Caco-2 (cell line): ENCODE measurements around the gene TFPI. TPM values are rescaled to one million over a fixed set of nuclear protein-coding genes. Genes with fewer than 3 reads are reported as not detected.

ENCODE experiments used
- BruUV-seq: library from RNA; stranded (reverse); fragments of 400-500 nt; replicated peaks from 2 replicates; lab custom pipeline; 2021; lab: Mats Ljungman, UMichigan
- CTCF ChIA-PET: fragments of 300-600 bp; sonication (Branson Sonifier 250); formaldehyde crosslinking; loops from one replicate; lab custom pipeline; 2022; ENCODE audit warnings: antibody characterized with exemption; lab: Charles Lee
- POLR2A ChIA-PET: fragments of 300-600 bp; sonication (Branson Sonifier 250); formaldehyde crosslinking; loops from one replicate; lab custom pipeline; 2022; ENCODE audit warnings: antibody characterized with exemption; lab: Charles Lee
- DNase-seq, 2 experiments: peaks; one replicate each; pipeline versions ENCODE4 v3.0.0 to v3.0.0-alpha.2; 2020 to 2022
- H3K27me3 ChIP-seq: replicated peaks from 2 replicates; pipeline ENCODE4 v1.6.0; 2011; ENCODE audit warnings: low read length; ENCODE audit not compliant: control insufficient read depth, insufficient read depth
- H3K36me3 ChIP-seq: 2 replicates; pipeline ENCODE4 v1.5.1; 2011; ENCODE audit warnings: low read length; ENCODE audit not compliant: control insufficient read depth, insufficient read depth
- H3K4me1 ChIP-seq: fragments of 250-450 bp; sonication (Bioruptor Pico); 2 replicates; pipeline ENCODE4 v1.5.1; 2020; ENCODE audit warnings: mild to moderate bottlenecking
- H3K4me3 ChIP-seq: 2 replicates; pipeline ENCODE4 v1.5.1; 2011; ENCODE audit warnings: low read depth, mild to moderate bottlenecking, control low read depth, low read length
- H3K9me3 ChIP-seq: fragments of 250-450 bp; sonication (Bioruptor Pico); 2 replicates; pipeline ENCODE4 v1.5.1; 2020; ENCODE audit warnings: mild to moderate bottlenecking, moderate library complexity
- H3K27ac Mint-ChIP-seq: one replicate; pipeline ENCODE4 v1.8.0; 2022; ENCODE audit warnings: mixed read lengths; ENCODE audit not compliant: unreplicated experiment
- H3K27me3 Mint-ChIP-seq: one replicate; pipeline ENCODE4 v1.8.0; 2022; ENCODE audit warnings: mixed read lengths; ENCODE audit not compliant: insufficient read depth, unreplicated experiment
- H3K36me3 Mint-ChIP-seq: one replicate; pipeline ENCODE4 v1.8.0; 2022; ENCODE audit warnings: mild to moderate bottlenecking, mixed read lengths; ENCODE audit not compliant: insufficient read depth, unreplicated experiment
- H3K4me1 Mint-ChIP-seq: one replicate; pipeline ENCODE4 v1.8.0; 2022; ENCODE audit warnings: low read depth, mixed read lengths; ENCODE audit not compliant: unreplicated experiment
- H3K4me3 Mint-ChIP-seq: one replicate; pipeline ENCODE4 v1.8.0; 2022; ENCODE audit warnings: mild to moderate bottlenecking, moderate library complexity, mixed read lengths; ENCODE audit not compliant: unreplicated experiment
- H3K9me3 Mint-ChIP-seq: one replicate; pipeline ENCODE4 v1.8.0; 2022; ENCODE audit warnings: mixed read lengths; ENCODE audit not compliant: unreplicated experiment
- intact Hi-C: fragments of 100-400 bp; cut with micrococcal nuclease; formaldehyde crosslinking; loops from one replicate; pipeline ENCODE4 v1.10.0; 2022; ENCODE audit not compliant: unreplicated experiment
- total RNA-seq: library from RNA; stranded (reverse); gene quantifications from 2 replicates; pipeline ENCODE4 v1.2.3, GENCODE V29; 2022
- TF ChIP-seq, protein P1 (sequence below), 2 experiments: fragments of 200-600 bp in 1 of 2; IDR thresholded peaks; 1 replicate in 1 of 2; 2 replicates in 1 of 2; pipeline versions ENCODE4 v1.5.1 to v1.8.0; 2011 to 2022; ENCODE audit warnings: antibody characterized with exemption in 1 of 2, control low read depth in 1 of 2, inconsistent platforms in 1 of 2, low read depth in 1 of 2, low read length in 1 of 2, mild to moderate bottlenecking in 1 of 2, moderate library complexity in 1 of 2; ENCODE audit not compliant: insufficient read depth in 1 of 2, severe bottlenecking in 1 of 2, unreplicated experiment in 1 of 2

Gene TFPI
- total RNA-seq, 1 experiment from 2014 or later, result 31.0 TPM

DNA sequence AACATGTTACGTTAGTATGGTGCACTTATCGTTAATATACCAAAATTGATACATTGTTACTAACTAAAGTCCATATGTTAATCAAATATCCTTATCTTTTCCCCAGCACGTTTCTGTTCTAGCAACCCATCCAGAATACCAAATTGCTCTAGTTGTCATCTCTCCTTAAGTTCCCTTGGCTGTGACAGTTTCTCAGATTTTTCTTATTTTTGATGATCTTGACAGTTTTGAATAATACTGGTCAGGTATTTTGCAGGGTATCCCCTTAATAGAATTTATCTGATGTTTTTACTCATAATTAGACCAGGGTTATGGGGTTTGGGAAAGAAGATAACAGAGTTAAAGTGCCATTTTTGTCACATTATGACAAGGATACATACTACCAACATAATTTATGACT lies 47.8 kb downstream of the TFPI start:
- Mint-ChIP-seq H3K4me1 (peaks cover 44% of the 10 kb centered on the region), H3K27me3 (no peaks in the 10 kb centered on the region), H3K9me3 (no peaks in the 10 kb centered on the region), H3K4me3 (no peak overlapping the region), H3K27ac (no peak overlapping the region), H3K36me3 (peaks cover 5% of the 10 kb centered on the region)
- TF ChIP-seq, protein P1, sequence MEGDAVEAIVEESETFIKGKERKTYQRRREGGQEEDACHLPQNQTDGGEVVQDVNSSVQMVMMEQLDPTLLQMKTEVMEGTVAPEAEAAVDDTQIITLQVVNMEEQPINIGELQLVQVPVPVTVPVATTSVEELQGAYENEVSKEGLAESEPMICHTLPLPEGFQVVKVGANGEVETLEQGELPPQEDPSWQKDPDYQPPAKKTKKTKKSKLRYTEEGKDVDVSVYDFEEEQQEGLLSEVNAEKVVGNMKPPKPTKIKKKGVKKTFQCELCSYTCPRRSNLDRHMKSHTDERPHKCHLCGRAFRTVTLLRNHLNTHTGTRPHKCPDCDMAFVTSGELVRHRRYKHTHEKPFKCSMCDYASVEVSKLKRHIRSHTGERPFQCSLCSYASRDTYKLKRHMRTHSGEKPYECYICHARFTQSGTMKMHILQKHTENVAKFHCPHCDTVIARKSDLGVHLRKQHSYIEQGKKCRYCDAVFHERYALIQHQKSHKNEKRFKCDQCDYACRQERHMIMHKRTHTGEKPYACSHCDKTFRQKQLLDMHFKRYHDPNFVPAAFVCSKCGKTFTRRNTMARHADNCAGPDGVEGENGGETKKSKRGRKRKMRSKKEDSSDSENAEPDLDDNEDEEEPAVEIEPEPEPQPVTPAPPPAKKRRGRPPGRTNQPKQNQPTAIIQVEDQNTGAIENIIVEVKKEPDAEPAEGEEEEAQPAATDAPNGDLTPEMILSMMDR (IDR thresholded peaks at IDR 0.05; ENCODE audit: insufficient read depth in 1 of 2, low read depth in 1 of 2, low read length in 1 of 2, severe bottlenecking in 1 of 2, unreplicated experiment in 1 of 2), result no peak
- BruUV-seq, result no TSS peak
- Histone ChIP-seq H3K9me3 (no peaks in the 10 kb centered on the region; the same call in none of the 2 replicates), H3K36me3 (no peaks in the 10 kb centered on the region), H3K27me3 (no peaks in the 10 kb centered on the region), H3K4me3 (no peak overlapping the region), H3K4me1 (peaks cover 33% of the 10 kb centered on the region)
- ChIA-PET POLR2A (no interaction called here), CTCF (no interaction called here)
- no peak for DNase-seq
- intact Hi-C loops, result no loop called here

DNA sequence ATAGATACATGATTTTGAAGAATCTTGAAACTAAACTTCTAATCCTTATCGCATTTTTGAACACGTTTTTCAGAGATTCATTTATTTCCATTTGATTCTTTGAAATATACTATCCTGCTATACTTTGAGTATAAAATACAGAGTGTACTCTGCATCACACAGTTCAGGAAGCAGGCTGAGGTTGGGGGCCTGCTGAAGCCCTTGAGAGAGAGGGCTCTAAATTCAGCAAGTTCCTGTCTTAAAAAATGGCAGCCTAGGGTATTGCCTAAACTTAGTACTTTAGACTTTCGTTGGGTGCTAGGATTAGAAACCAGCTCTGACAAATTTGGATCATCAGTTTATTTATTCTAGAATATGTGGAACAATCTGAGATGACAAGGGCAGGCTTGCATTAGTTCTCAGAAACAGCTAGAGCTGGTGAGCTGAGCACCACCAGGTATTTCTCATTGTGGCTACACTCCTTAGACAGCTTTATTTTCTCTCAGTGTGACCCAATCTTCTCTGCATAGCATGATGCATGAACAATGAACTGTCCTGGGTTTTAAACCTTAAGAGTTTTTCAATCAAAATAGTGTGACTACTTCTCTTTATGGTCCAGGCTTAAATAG lies 49.1 kb downstream of the TFPI start:
- no peak for DNase-seq
- TF ChIP-seq, protein P1 (IDR thresholded peaks at IDR 0.05; ENCODE audit: insufficient read depth in 1 of 2, low read depth in 1 of 2, low read length in 1 of 2, severe bottlenecking in 1 of 2, unreplicated experiment in 1 of 2), result no peak
- intact Hi-C loops, result no loop called here
- peaks cover 38% of the 10 kb centered on the region for H3K4me1 Mint-ChIP-seq
- ChIA-PET POLR2A (no interaction called here), CTCF (no interaction called here)
- H3K36me3 Mint-ChIP-seq, result peaks cover 3% of the 10 kb centered on the region
- Histone ChIP-seq H3K36me3 (no peaks in the 10 kb centered on the region), H3K4me1 (peaks cover 23% of the 10 kb centered on the region), H3K4me3 (no peak overlapping the region), H3K27me3 (no peaks in the 10 kb centered on the region), H3K9me3 (no peaks in the 10 kb centered on the region; the same call in none of the 2 replicates)
- BruUV-seq, result no TSS peak
- no peaks in the 10 kb centered on the region for H3K27me3 Mint-ChIP-seq
- H3K9me3 Mint-ChIP-seq, result no peaks in the 10 kb centered on the region
- H3K4me3 Mint-ChIP-seq, result no peak overlapping the region
- H3K27ac Mint-ChIP-seq, result no peak overlapping the region

DNA sequence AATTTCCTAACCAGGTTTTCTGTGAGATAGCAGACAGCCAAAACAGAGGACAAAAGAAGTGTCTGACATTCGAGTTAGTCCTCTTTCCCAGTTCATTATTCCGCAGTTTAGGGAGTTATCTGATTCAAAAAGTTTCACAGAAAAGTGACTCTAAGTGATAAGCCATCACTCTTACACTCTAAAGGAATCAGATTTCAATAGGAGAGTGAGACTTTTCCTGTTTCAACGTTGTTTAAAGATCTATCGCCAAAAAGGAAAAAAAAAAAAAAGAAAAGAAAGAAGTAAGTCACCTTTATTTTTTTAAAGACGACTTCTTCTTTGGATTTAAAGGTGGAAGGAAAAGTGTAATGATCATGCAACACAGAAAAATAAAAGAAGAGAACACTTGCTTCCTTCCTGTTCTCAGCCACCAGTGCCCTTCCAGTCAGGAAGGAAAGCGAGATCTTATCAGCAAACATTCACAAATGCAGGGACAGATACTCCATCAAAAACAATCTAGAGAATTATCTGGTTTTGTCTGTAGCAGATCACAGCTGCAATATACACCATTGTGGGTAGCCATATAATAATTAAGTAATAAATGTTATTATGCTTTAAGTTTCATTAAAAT lies 49.8 kb downstream of the TFPI start:
- intact Hi-C loops, result no loop called here
- BruUV-seq, result no TSS peak
- Mint-ChIP-seq H3K4me3 (peak overlapping the region; percentile 16), H3K36me3 (no peaks in the 10 kb centered on the region), H3K27ac (no peak overlapping the region), H3K4me1 (peaks cover 31% of the 10 kb centered on the region), H3K9me3 (no peaks in the 10 kb centered on the region), H3K27me3 (no peaks in the 10 kb centered on the region)
- ChIA-PET CTCF (no interaction called here), POLR2A (no interaction called here)
- Histone ChIP-seq H3K4me3 (no peak overlapping the region), H3K27me3 (no peaks in the 10 kb centered on the region), H3K36me3 (no peaks in the 10 kb centered on the region), H3K4me1 (peaks cover 15% of the 10 kb centered on the region), H3K9me3 (no peaks in the 10 kb centered on the region; the same call in none of the 2 replicates)
- no peak for DNase-seq
- TF ChIP-seq, protein P1 (IDR thresholded peaks at IDR 0.05; ENCODE audit: insufficient read depth in 1 of 2, low read depth in 1 of 2, low read length in 1 of 2, severe bottlenecking in 1 of 2, unreplicated experiment in 1 of 2), result no peak
